Fibroblast of pulmonary artery (primary cell): ENCODE measurements around the gene MS4A10.

Source experiments
- DNase-seq: peaks from one replicate; pipeline ENCODE4 v3.0.0-alpha.2; 2010; ENCODE audit warnings: low read depth
- H3K4me3 ChIP-seq: replicated peaks from 2 replicates; pipeline ENCODE4 v1.5.1; 2011; ENCODE audit warnings: low read depth, mild to moderate bottlenecking, control low read depth, low read length, moderate library complexity
- CTCF ChIP-seq: IDR thresholded peaks from 2 replicates; pipeline ENCODE4 v1.5.1; 2011; ENCODE audit warnings: mild to moderate bottlenecking, control low read depth, low read length, inconsistent platforms; ENCODE audit errors: missing control alignments

MS4A10 gene

GRCh38 chr11:60761436-60762190 lies 23.5 kb upstream of the MS4A10 start:
- H3K4me3 ChIP-seq: no peak overlapping the region
- DNase-seq: no peak
- no peak for TF ChIP-seq CTCF

DNA sequence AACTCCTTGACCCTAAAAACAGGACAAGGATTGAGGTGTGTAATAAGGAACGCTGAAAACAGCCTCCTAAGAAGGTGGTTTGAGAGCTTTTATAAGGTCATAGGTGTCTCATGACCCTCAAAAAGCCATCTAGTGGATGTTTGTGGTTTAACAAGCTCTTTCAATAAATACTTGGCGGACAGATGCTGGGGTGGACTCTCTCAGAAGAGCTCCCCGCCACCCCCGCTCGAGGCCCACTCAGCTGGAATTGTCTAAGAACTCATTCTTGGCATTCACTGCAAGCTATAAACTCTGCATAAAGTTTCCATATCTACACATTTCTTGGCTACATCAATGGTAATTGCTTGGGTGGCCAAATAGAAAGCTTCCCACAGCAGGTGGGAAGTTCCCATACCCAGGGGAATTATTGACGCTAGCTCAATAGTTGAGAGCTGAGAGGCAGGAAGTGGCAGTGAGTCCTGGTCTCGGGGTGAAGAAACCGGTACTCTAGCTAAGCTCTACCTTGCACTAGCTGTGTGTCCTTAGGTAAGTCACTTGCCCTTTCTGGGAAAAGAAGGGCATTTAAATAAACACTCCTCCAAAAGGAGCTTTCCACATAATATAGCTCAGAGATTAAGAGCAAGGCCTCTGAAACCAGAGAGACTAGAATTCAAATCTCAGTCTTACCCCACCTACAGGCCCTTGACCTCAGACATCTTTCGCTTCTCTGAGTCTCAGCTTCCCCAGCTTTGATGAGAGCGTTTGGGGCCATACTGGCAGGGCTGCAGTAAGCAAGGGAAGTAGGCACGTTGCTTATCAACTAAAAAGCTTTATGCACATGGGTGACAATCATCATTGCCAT lies 22.1 kb upstream of the MS4A10 start:
- TF ChIP-seq CTCF: peak; percentile 35
- no peak overlapping the region for H3K4me3 ChIP-seq
- DNase-seq: no peak

DNA sequence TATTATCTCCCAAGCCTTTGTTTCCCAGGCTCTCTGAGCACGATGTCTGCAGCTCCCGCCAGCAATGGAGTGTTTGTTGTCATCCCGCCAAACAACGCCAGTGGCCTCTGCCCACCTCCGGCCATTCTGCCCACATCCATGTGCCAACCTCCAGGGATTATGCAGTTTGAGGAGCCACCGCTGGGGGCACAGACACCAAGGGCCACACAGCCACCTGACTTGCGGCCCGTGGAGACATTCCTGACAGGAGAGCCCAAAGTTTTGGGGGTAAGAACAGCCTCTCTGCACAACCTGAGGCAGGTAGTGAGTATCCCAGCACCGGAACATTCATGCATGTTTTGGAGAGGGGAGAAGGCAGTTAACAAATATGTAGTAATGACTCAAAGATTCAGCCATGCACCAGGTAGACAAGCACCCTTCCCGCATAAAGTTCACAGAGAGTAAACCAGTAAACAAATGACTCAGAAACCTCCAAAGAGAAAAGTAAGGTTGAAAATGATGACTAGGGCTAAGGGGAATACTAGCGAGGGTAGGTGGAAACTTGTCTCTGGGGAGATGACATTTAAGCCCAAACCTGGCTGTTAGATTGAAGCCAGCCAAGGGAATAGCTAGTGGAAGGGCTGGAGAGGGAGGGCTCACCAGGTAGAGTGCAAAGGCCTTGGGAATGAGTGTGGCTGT lies 21.3 kb upstream of the MS4A10 start:
- no peak overlapping the region for H3K4me3 ChIP-seq
- DNase-seq: no peak
- TF ChIP-seq CTCF: no peak

- H3K4me3 ChIP-seq: no peak overlapping the region
- DNase-seq: no peak
- no peak for TF ChIP-seq CTCF
Measured at GRCh38 chr11:60764879-60765278, 20.3 kb upstream of the MS4A10 start.

DNA sequence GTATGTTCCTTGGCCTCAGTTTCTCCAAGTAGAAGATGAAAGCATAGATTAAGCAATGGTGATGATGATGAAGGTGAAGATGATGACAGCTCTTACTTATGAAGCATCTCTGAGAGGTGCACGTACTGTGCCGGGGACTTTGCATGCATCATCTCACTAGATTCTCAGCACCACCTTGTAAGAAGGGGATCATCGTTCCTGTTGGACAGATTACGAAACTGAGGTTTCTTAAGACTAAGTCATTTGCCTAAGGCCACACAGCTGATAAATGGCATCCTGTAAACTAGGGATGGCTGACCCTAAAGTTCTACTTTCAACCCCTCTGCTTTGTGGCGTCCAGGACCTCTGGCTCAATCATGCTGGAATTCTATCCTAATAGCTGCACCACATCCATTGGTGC lies 19.8 kb upstream of the MS4A10 start:
- no peak for DNase-seq
- TF ChIP-seq CTCF: no peak
- no peak overlapping the region for H3K4me3 ChIP-seq

DNA sequence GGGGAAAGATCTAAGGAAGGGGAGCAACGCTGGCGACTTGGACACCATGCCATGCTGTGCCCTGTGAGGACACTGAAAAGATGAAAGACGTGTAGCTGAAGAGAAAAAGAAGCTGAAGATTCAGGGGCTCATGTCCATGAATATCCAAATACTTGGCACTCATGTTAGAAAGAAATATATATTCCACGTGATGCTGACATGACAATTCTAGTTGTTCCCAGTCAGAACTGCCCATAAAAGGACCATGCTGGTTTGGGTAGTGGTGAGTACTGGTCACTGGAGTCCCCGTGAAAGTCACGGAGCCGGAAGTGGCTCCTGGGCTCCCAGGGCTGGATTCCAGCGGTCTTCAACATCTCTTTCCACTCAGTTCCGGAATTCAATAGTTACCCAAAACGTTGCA lies 18.6 kb upstream of the MS4A10 start:
- DNase-seq: no peak
- TF ChIP-seq CTCF: no peak
- H3K4me3 ChIP-seq: no peak overlapping the region
